Measurements from ENCODE around the gene RAB20. TPM values are rescaled to one million over a fixed set of nuclear protein-coding genes. Genes with fewer than 3 reads are reported as not detected.

The RAB20 gene
- total RNA-seq, 1 donor from 2014 or later, result 3.8 TPM

- no peak for DNase-seq (ENCODE audit: low spot score, unreplicated experiment)
- Mint-ChIP-seq H3K36me3 (ENCODE audit: insufficient read depth) (peaks cover 6% of the 10 kb centered on the region), H3K27me3 (peaks cover 2% of the 10 kb centered on the region), H3K4me3 (ENCODE audit: low read depth) (no peak overlapping the region), H3K27ac (no peak overlapping the region), H3K9me3 (ENCODE audit: low read depth) (no peaks in the 10 kb centered on the region), H3K4me1 (ENCODE audit: low read depth) (no peaks in the 10 kb centered on the region)
- TF ChIP-seq CTCF (IDR thresholded peaks at IDR 0.05; ENCODE audit: unreplicated experiment), result no peak
These were observed 42.0 kb downstream of the RAB20 start for GRCh38 chr13:110519506-110519905.

GRCh38 chr13:110519046-110519445 is 42.5 kb downstream of the RAB20 start:
- Mint-ChIP-seq H3K4me3 (ENCODE audit: low read depth) (no peak overlapping the region), H3K4me1 (ENCODE audit: low read depth) (no peaks in the 10 kb centered on the region)
- TF ChIP-seq CTCF (IDR thresholded peaks at IDR 0.05; ENCODE audit: unreplicated experiment), result no peak

GRCh38 chr13:110518571-110518970 is 43.0 kb downstream of the RAB20 start:
- no peak for DNase-seq (ENCODE audit: low spot score, unreplicated experiment)

More at GRCh38 chr13:110519046-110519445, 42.5 kb downstream of the RAB20 start:
- H3K9me3 Mint-ChIP-seq (ENCODE audit: low read depth), result no peaks in the 10 kb centered on the region
- H3K36me3 Mint-ChIP-seq (ENCODE audit: insufficient read depth), result peaks cover 6% of the 10 kb centered on the region
- DNase-seq (ENCODE audit: low spot score, unreplicated experiment), result no peak
- peaks cover 2% of the 10 kb centered on the region for H3K27me3 Mint-ChIP-seq
- H3K27ac Mint-ChIP-seq, result no peak overlapping the region

GRCh38 chr13:110518226-110518525 is 43.3 kb downstream of the RAB20 start:
- Mint-ChIP-seq H3K27me3 (peaks cover 2% of the 10 kb centered on the region), H3K36me3 (ENCODE audit: insufficient read depth) (peaks cover 8% of the 10 kb centered on the region)

More at GRCh38 chr13:110518571-110518970, 43.0 kb downstream of the RAB20 start:
- peaks cover 2% of the 10 kb centered on the region for H3K27me3 Mint-ChIP-seq
- no peak for TF ChIP-seq CTCF (IDR thresholded peaks at IDR 0.05; ENCODE audit: unreplicated experiment)
- peaks cover 8% of the 10 kb centered on the region for H3K36me3 Mint-ChIP-seq (ENCODE audit: insufficient read depth)
- no peaks in the 10 kb centered on the region for H3K4me1 Mint-ChIP-seq (ENCODE audit: low read depth)
- H3K9me3 Mint-ChIP-seq (ENCODE audit: low read depth), result no peaks in the 10 kb centered on the region
- H3K27ac Mint-ChIP-seq, result no peak overlapping the region
- no peak overlapping the region for H3K4me3 Mint-ChIP-seq (ENCODE audit: low read depth)

GRCh38 chr13:110517505-110518225 is 43.9 kb downstream of the RAB20 start:
- no peak for DNase-seq (ENCODE audit: low spot score, unreplicated experiment)
- H3K27me3 Mint-ChIP-seq, result peaks cover 2% of the 10 kb centered on the region
- H3K36me3 Mint-ChIP-seq (ENCODE audit: insufficient read depth), result peaks cover 8% of the 10 kb centered on the region
- no peak overlapping the region for H3K4me3 Mint-ChIP-seq (ENCODE audit: low read depth)
- no peak for TF ChIP-seq CTCF (IDR thresholded peaks at IDR 0.05; ENCODE audit: unreplicated experiment)
- no peaks in the 10 kb centered on the region for H3K4me1 Mint-ChIP-seq (ENCODE audit: low read depth)
- H3K27ac Mint-ChIP-seq, result no peak overlapping the region
- H3K9me3 Mint-ChIP-seq (ENCODE audit: low read depth), result no peaks in the 10 kb centered on the region

More at GRCh38 chr13:110518226-110518525, 43.3 kb downstream of the RAB20 start:
- no peak for DNase-seq (ENCODE audit: low spot score, unreplicated experiment)
- Mint-ChIP-seq H3K27ac (no peak overlapping the region), H3K4me3 (ENCODE audit: low read depth) (no peak overlapping the region), H3K4me1 (ENCODE audit: low read depth) (no peaks in the 10 kb centered on the region), H3K9me3 (ENCODE audit: low read depth) (no peaks in the 10 kb centered on the region)
- no peak for TF ChIP-seq CTCF (IDR thresholded peaks at IDR 0.05; ENCODE audit: unreplicated experiment)
